Endodermal cell (in vitro differentiated cells): ENCODE results near the gene SMARCA4. TPM values are rescaled to one million over a fixed set of nuclear protein-coding genes. Genes with fewer than 3 reads are reported as not detected.

Experiments used
- DNase-seq: peaks from one replicate; pipeline ENCODE4 v3.0.0-alpha.2; 2017
- H3K27ac ChIP-seq: 2 replicates; pipeline ENCODE4 v1.5.1; 2013; ENCODE audit warnings: mild to moderate bottlenecking, low read depth, low read length, moderate library complexity
- H3K27me3 ChIP-seq: 2 replicates; pipeline ENCODE4 v1.6.1; 2013; ENCODE audit warnings: mild to moderate bottlenecking, low read length, moderate library complexity; ENCODE audit not compliant: insufficient read depth, control insufficient read depth, poor library complexity, severe bottlenecking
- H3K36me3 ChIP-seq: 2 replicates; pipeline ENCODE4 v1.7.0; 2013; ENCODE audit warnings: mild to moderate bottlenecking, low read length, moderate library complexity; ENCODE audit not compliant: control insufficient read depth, insufficient read depth
- H3K4me1 ChIP-seq: one replicate; pipeline ENCODE4 v1.7.0; 2013; ENCODE audit warnings: low read length; ENCODE audit not compliant: control insufficient read depth, insufficient read depth
- H3K4me3 ChIP-seq: 2 replicates; pipeline ENCODE4 v1.5.1; 2013; ENCODE audit warnings: mild to moderate bottlenecking, low read length, moderate library complexity
- H3K9ac ChIP-seq: 2 replicates; pipeline ENCODE4 v1.6.1; 2013; ENCODE audit warnings: mild to moderate bottlenecking, low read length, moderate library complexity; ENCODE audit not compliant: poor library complexity, severe bottlenecking; ENCODE audit errors: extremely low read depth
- H3K9me3 ChIP-seq: 2 replicates; pipeline ENCODE4 v1.6.1; 2013; ENCODE audit warnings: mild to moderate bottlenecking, low read length, moderate library complexity; ENCODE audit not compliant: control insufficient read depth
- H3K27ac Mint-ChIP-seq: 2 replicates; pipeline ENCODE4 v1.8.0; 2020; ENCODE audit warnings: mixed read lengths
- H3K27me3 Mint-ChIP-seq: 2 replicates; pipeline ENCODE4 v1.8.0; 2021; ENCODE audit warnings: mild to moderate bottlenecking, mixed read lengths; ENCODE audit not compliant: insufficient read depth
- H3K36me3 Mint-ChIP-seq: 2 replicates; pipeline ENCODE4 v1.8.0; 2020; ENCODE audit warnings: low read depth, mixed read lengths
- H3K4me1 Mint-ChIP-seq: 2 replicates; pipeline ENCODE4 v1.8.0; 2020; ENCODE audit warnings: mixed read lengths
- H3K4me3 Mint-ChIP-seq: 2 replicates; pipeline ENCODE4 v1.8.0; 2020; ENCODE audit warnings: mild to moderate bottlenecking, moderate library complexity, mixed read lengths
- H3K9me3 Mint-ChIP-seq: 2 replicates; pipeline ENCODE4 v1.8.0; 2020; ENCODE audit warnings: mild to moderate bottlenecking, mixed read lengths
- CTCF ChIP-seq: fragments of 200-600 bp; sonication (generic); conservative IDR thresholded peaks from 2 replicates; pipeline ENCODE4 v1.5.0; 2021; ENCODE audit warnings: antibody characterized with exemption, mild to moderate bottlenecking
- WGBS, 2 experiments: methylation state at CpG; one replicate each; pipeline versions ENCODE4 v1.1.5 to v1.1.7; 2013; ENCODE audit warnings: missing lambda C conversion rate in 2 of 2, mixed read lengths in 1 of 2; ENCODE audit not compliant: insufficient coverage in 1 of 2, insufficient read length in 1 of 2; 5-methylcytosine and 5-hydroxymethylcytosine counted together
- total RNA-seq, 2 donors: library from RNA; stranded (reverse); fragmentation: NEBNext Ultra II Directional in 1 of 2; extraction: Animal tissue kit (Norgen Biotek cat#: 25700) in 1 of 2; gene quantifications; 2 replicates in 1 of 2; 3 replicates in 1 of 2; pipeline ENCODE4 v1.2.1, GENCODE V29; 2021

SMARCA4 gene
- total RNA-seq, 2 donors from 2014 or later: 290 to 292 TPM

- Mint-ChIP-seq H3K9me3 (no peaks in the 10 kb centered on the region), H3K36me3 (peaks cover 76% of the 10 kb centered on the region)
- no peak overlapping the region for H3K9ac ChIP-seq
Observed at GRCh38 chr19:11105014-11105636, 144.3 kb downstream of the SMARCA4 start.

GRCh38 chr19:11106477-11106876 is 145.6 kb downstream of the SMARCA4 start:
- Histone ChIP-seq H3K36me3 (peaks cover 87% of the 10 kb centered on the region), H3K4me1 (no peaks in the 10 kb centered on the region), H3K27ac (no peak overlapping the region), H3K4me3 (no peak overlapping the region), H3K27me3 (no peaks in the 10 kb centered on the region), H3K9ac (no peak overlapping the region), H3K9me3 (no peaks in the 10 kb centered on the region)
- Mint-ChIP-seq H3K27me3 (no peaks in the 10 kb centered on the region), H3K4me3 (no peak overlapping the region), H3K9me3 (no peaks in the 10 kb centered on the region), H3K27ac (no peak overlapping the region), H3K4me1 (no peaks in the 10 kb centered on the region), H3K36me3 (peaks cover 78% of the 10 kb centered on the region)
- WGBS, 2 experiments: 95 to 97% methylated on average over 13 of the region's 13 CpGs
- no peak for TF ChIP-seq CTCF
- no peak for DNase-seq

More at GRCh38 chr19:11105014-11105636, 144.3 kb downstream of the SMARCA4 start:
- Histone ChIP-seq H3K27me3 (no peaks in the 10 kb centered on the region), H3K27ac (no peak overlapping the region), H3K9me3 (no peaks in the 10 kb centered on the region), H3K36me3 (peaks cover 84% of the 10 kb centered on the region), H3K4me3 (no peak overlapping the region), H3K4me1 (no peaks in the 10 kb centered on the region)
- TF ChIP-seq CTCF: no peak
- H3K27me3 Mint-ChIP-seq: no peaks in the 10 kb centered on the region
- DNase-seq: no peak
- WGBS, 2 experiments: 95 to 97% methylated on average over 27 to 36 of the region's 36 CpGs
- H3K4me3 Mint-ChIP-seq: no peak overlapping the region
- no peaks in the 10 kb centered on the region for H3K4me1 Mint-ChIP-seq
- H3K27ac Mint-ChIP-seq: no peak overlapping the region

GRCh38 chr19:11108746-11109145 is 147.9 kb downstream of the SMARCA4 start:
- no peaks in the 10 kb centered on the region for H3K4me1 Mint-ChIP-seq
- H3K27me3 ChIP-seq: no peaks in the 10 kb centered on the region
- no peak overlapping the region for H3K27ac Mint-ChIP-seq
- no peaks in the 10 kb centered on the region for H3K27me3 Mint-ChIP-seq
- no peak overlapping the region for H3K27ac ChIP-seq
- no peak for DNase-seq
- H3K4me3 Mint-ChIP-seq: no peak overlapping the region
- no peaks in the 10 kb centered on the region for H3K9me3 Mint-ChIP-seq
- peaks cover 88% of the 10 kb centered on the region for H3K36me3 ChIP-seq
- H3K9ac ChIP-seq: no peak overlapping the region
- peaks cover 77% of the 10 kb centered on the region for H3K36me3 Mint-ChIP-seq
- H3K9me3 ChIP-seq: no peaks in the 10 kb centered on the region
- WGBS, 2 experiments: 92 to 98% methylated on average over 5 to 6 of the region's 6 CpGs
- no peak for TF ChIP-seq CTCF
- no peak overlapping the region for H3K4me3 ChIP-seq
- no peaks in the 10 kb centered on the region for H3K4me1 ChIP-seq
